ENCODE measurements around the gene EPB41L5.

DNA sequence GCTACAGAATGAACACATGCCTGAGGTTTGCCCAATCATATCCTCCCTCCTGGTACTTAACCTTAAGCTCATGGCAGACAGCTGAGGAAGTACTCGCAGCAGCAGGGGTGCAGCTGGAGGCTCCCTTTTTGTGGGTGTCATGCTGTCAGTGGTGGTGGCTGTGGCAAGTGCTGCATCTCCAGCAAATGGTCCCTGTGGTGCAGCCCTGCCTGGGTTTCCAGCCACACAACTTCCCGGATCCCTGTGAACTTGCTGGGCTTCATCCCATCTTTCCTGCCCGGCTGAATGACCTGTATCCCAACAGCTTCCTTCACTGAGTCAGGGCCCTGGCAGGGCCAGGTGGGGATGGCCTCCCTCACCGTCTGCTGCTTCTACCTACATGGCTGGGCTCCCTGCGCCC, 205.3 kb downstream of the EPB41L5 start:
- TF ChIP-seq, protein P1, sequence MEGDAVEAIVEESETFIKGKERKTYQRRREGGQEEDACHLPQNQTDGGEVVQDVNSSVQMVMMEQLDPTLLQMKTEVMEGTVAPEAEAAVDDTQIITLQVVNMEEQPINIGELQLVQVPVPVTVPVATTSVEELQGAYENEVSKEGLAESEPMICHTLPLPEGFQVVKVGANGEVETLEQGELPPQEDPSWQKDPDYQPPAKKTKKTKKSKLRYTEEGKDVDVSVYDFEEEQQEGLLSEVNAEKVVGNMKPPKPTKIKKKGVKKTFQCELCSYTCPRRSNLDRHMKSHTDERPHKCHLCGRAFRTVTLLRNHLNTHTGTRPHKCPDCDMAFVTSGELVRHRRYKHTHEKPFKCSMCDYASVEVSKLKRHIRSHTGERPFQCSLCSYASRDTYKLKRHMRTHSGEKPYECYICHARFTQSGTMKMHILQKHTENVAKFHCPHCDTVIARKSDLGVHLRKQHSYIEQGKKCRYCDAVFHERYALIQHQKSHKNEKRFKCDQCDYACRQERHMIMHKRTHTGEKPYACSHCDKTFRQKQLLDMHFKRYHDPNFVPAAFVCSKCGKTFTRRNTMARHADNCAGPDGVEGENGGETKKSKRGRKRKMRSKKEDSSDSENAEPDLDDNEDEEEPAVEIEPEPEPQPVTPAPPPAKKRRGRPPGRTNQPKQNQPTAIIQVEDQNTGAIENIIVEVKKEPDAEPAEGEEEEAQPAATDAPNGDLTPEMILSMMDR (IDR thresholded peaks at IDR 0.05): no peak
- no peak for TF ChIP-seq POLR2A (IDR thresholded peaks at IDR 0.05)

All from testis (tissue), 2 donors.